Glutamatergic neuron (in vitro differentiated cells): ENCODE data around the gene SZT2. TPM values are rescaled to one million over a fixed set of nuclear protein-coding genes. Genes with fewer than 3 reads are reported as not detected.

Experiments used
- DNase-seq: peaks from one replicate; pipeline ENCODE4 v3.0.0; 2022
- H3K27ac Mint-ChIP-seq: one replicate; pipeline ENCODE4 v1.8.0; 2020; ENCODE audit warnings: mild to moderate bottlenecking, mixed read lengths, inconsistent platforms; ENCODE audit not compliant: unreplicated experiment
- H3K27me3 Mint-ChIP-seq: one replicate; pipeline ENCODE4 v1.8.0; 2020; ENCODE audit warnings: mild to moderate bottlenecking, moderate library complexity, mixed read lengths, inconsistent platforms; ENCODE audit not compliant: unreplicated experiment
- H3K36me3 Mint-ChIP-seq: one replicate; pipeline ENCODE4 v1.8.0; 2020; ENCODE audit warnings: mild to moderate bottlenecking, mixed read lengths, inconsistent platforms; ENCODE audit not compliant: unreplicated experiment
- H3K4me1 Mint-ChIP-seq: one replicate; pipeline ENCODE4 v1.8.0; 2020; ENCODE audit warnings: mild to moderate bottlenecking, low read depth, mixed read lengths, inconsistent platforms; ENCODE audit not compliant: unreplicated experiment
- H3K4me3 Mint-ChIP-seq: one replicate; pipeline ENCODE4 v1.8.0; 2020; ENCODE audit warnings: mild to moderate bottlenecking, mixed read lengths, inconsistent platforms; ENCODE audit not compliant: unreplicated experiment
- H3K9me3 Mint-ChIP-seq: one replicate; pipeline ENCODE4 v1.8.0; 2020; ENCODE audit warnings: mild to moderate bottlenecking, moderate library complexity, mixed read lengths, inconsistent platforms; ENCODE audit not compliant: unreplicated experiment
- total RNA-seq: library from RNA; stranded (reverse); fragmentation: NEBNext Ultra II Directional; extraction: Animal tissue kit (Norgen Biotek cat#: 25700); gene quantifications from one replicate; pipeline ENCODE4 v1.2.1, GENCODE V29; 2021; ENCODE audit not compliant: unreplicated experiment
- TF ChIP-seq, protein P1 (sequence below): fragments of 200-600 bp; sonication (generic); IDR thresholded peaks from one replicate; pipeline ENCODE4 v1.5.0; 2021; ENCODE audit not compliant: partially characterized antibody, unreplicated experiment

The SZT2 gene
- total RNA-seq, 1 donor from 2014 or later, result 85.3 TPM

- Mint-ChIP-seq H3K27ac (no peak overlapping the region), H3K9me3 (peaks cover 3% of the 10 kb centered on the region), H3K27me3 (peaks cover 12% of the 10 kb centered on the region), H3K36me3 (peaks cover 16% of the 10 kb centered on the region), H3K4me3 (no peak overlapping the region), H3K4me1 (no peaks in the 10 kb centered on the region)
- TF ChIP-seq, protein P1, sequence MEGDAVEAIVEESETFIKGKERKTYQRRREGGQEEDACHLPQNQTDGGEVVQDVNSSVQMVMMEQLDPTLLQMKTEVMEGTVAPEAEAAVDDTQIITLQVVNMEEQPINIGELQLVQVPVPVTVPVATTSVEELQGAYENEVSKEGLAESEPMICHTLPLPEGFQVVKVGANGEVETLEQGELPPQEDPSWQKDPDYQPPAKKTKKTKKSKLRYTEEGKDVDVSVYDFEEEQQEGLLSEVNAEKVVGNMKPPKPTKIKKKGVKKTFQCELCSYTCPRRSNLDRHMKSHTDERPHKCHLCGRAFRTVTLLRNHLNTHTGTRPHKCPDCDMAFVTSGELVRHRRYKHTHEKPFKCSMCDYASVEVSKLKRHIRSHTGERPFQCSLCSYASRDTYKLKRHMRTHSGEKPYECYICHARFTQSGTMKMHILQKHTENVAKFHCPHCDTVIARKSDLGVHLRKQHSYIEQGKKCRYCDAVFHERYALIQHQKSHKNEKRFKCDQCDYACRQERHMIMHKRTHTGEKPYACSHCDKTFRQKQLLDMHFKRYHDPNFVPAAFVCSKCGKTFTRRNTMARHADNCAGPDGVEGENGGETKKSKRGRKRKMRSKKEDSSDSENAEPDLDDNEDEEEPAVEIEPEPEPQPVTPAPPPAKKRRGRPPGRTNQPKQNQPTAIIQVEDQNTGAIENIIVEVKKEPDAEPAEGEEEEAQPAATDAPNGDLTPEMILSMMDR, result no peak
- peak; percentile 4 for DNase-seq
Measured at GRCh38 chr1:43444151-43444828, 54.6 kb downstream of the SZT2 start.

- TF ChIP-seq, protein P1, result no peak
- Mint-ChIP-seq H3K27me3 (peaks cover 12% of the 10 kb centered on the region), H3K9me3 (peaks cover 3% of the 10 kb centered on the region), H3K36me3 (peaks cover 19% of the 10 kb centered on the region), H3K4me1 (no peaks in the 10 kb centered on the region), H3K27ac (no peak overlapping the region), H3K4me3 (no peak overlapping the region)
- peak; percentile 7 for DNase-seq
Measured at GRCh38 chr1:43444836-43445235, 55.1 kb downstream of the SZT2 start.

- Mint-ChIP-seq H3K27me3 (peaks cover 13% of the 10 kb centered on the region), H3K4me1 (no peaks in the 10 kb centered on the region), H3K4me3 (peak overlapping the region; percentile 11), H3K27ac (no peak overlapping the region), H3K36me3 (peaks cover 19% of the 10 kb centered on the region), H3K9me3 (peaks cover 3% of the 10 kb centered on the region)
- peak; percentile 0 for DNase-seq
- TF ChIP-seq, protein P1, result no peak
Measured at GRCh38 chr1:43445606-43446387, 56.1 kb downstream of the SZT2 start.

DNA sequence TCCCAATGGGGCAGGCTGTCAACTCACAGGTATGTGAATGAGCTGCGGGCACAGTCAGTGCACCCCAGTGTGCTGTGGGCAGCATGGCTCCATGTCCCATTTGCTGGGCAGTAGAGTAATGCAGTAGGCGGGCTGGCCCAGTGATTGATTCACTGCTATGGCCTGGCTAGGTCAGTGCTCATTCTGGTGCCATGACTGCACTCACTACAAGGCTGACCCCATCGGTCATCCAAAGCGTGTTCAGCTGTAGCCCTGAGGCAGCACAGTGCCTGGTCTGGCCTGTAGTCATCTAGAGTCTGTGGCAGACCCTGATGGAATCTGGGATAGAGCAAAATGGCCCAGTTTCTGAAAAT lies 56.7 kb downstream of the SZT2 start:
- H3K4me3 Mint-ChIP-seq, result peak overlapping the region; percentile 11
- TF ChIP-seq, protein P1, result no peak
- H3K4me1 Mint-ChIP-seq, result no peaks in the 10 kb centered on the region
- peaks cover 3% of the 10 kb centered on the region for H3K9me3 Mint-ChIP-seq
- H3K36me3 Mint-ChIP-seq, result peaks cover 19% of the 10 kb centered on the region
- H3K27ac Mint-ChIP-seq, result no peak overlapping the region
- H3K27me3 Mint-ChIP-seq, result peaks cover 12% of the 10 kb centered on the region
- DNase-seq, result peak; percentile 4
